Measurements from ENCODE around the gene ZRANB3. TPM values are rescaled to one million over a fixed set of nuclear protein-coding genes. Genes with fewer than 3 reads are reported as not detected.
"Not testable (repeated sequence)": the region's sequence is repeated elsewhere in the genome, so short reads cannot be mapped to it uniquely, and the experiment has no call there.

The ZRANB3 gene
- total and polyA plus RNA-seq, 2 experiments from 2014 or later = 10.5 to 16.8 TPM

- not testable (repeated sequence) for H3F3A ChIP-seq (replicated peaks; ENCODE audit: low read depth); H4K20me1 ChIP-seq (replicated peaks; ENCODE audit: insufficient read depth); H3K4me3 ChIP-seq; H3K4me2 ChIP-seq; H3K4me3 Mint-ChIP-seq; H3K27ac Mint-ChIP-seq; ATAC-seq; H2AFZ ChIP-seq; H3K27me3 Mint-ChIP-seq (ENCODE audit: insufficient read depth, low read depth, poor library complexity); DNase-seq (ENCODE audit: low spot score); H3K79me2 ChIP-seq (replicated peaks; ENCODE audit: insufficient read depth); H3K4me1 ChIP-seq (ENCODE audit: insufficient read depth); H3K4me1 Mint-ChIP-seq; H3K9me2 ChIP-seq (ENCODE audit: insufficient read depth); H3K27me3 ChIP-seq (ENCODE audit: insufficient read depth); H3K36me3 ChIP-seq (ENCODE audit: insufficient read depth); H3K27ac ChIP-seq (ENCODE audit: low read depth)
- H3K9me3 Mint-ChIP-seq = peaks cover 28% of the 10 kb centered on the region
- H3K36me3 Mint-ChIP-seq (ENCODE audit: low read depth) = peaks cover 47% of the 10 kb centered on the region
Observed at GRCh38 chr2:135105513-135106316, 425.3 kb downstream of the ZRANB3 start.

- Mint-ChIP-seq H3K27me3 (ENCODE audit: insufficient read depth, low read depth, poor library complexity) (no peaks in the 10 kb centered on the region), H3K4me3 (no peak overlapping the region), H3K27ac (no peak overlapping the region), H3K4me1 (no peaks in the 10 kb centered on the region), H3K9me3 (peaks cover 28% of the 10 kb centered on the region), H3K36me3 (ENCODE audit: low read depth) (peaks cover 47% of the 10 kb centered on the region)
- Histone ChIP-seq H3K4me1 (ENCODE audit: insufficient read depth) (no peaks in the 10 kb centered on the region), H3K27ac (ENCODE audit: low read depth) (no peak overlapping the region), H3K4me3 (no peak overlapping the region), H3K4me2 (no peak overlapping the region), H4K20me1 (replicated peaks; ENCODE audit: insufficient read depth) (no peaks in the 10 kb centered on the region), H3F3A (replicated peaks; ENCODE audit: low read depth) (no peaks in the 10 kb centered on the region), H2AFZ (no peak overlapping the region), H3K79me2 (replicated peaks; ENCODE audit: insufficient read depth) (0 out of 2 replicates have a peak, but pooled peaks cover 4% of the 10 kb centered on the region), H3K36me3 (ENCODE audit: insufficient read depth) (no peaks in the 10 kb centered on the region), H3K27me3 (ENCODE audit: insufficient read depth) (no peaks in the 10 kb centered on the region), H3K9me2 (ENCODE audit: insufficient read depth) (no peaks in the 10 kb centered on the region)
- DNase-seq (ENCODE audit: low spot score) = no peak
- ATAC-seq = no peak
- TF ChIP-seq ZNF462 (CRISPR knock-in tag; IDR thresholded peaks at IDR 0.05) (no peak), CTCF (conservative IDR thresholded peaks at IDR 0.05; ENCODE audit: low read depth in 2 of 2) (no peak), JUNB (IDR thresholded peaks at IDR 0.05; ENCODE audit: unreplicated experiment) (no peak), REST (IDR thresholded peaks at IDR 0.05; ENCODE audit: unreplicated experiment) (no peak), EZH2phosphoT487 (IDR thresholded peaks at IDR 0.05; ENCODE audit: unreplicated experiment) (no peak), ETS1 (IDR thresholded peaks at IDR 0.05) (no peak), POLR2AphosphoS5 (IDR thresholded peaks at IDR 0.05; ENCODE audit: low read depth) (no peak), EZH2 (IDR thresholded peaks at IDR 0.05; ENCODE audit: low read depth, unreplicated experiment) (no peak)
Observed at GRCh38 chr2:135103843-135104242, 427.2 kb downstream of the ZRANB3 start.

Measured in GM23338 (cell line).